Activated T-cell treated with anti-CD3 and anti-CD28 coated beads for 1 hour (primary cell): ENCODE results near the gene POLE4.

ENCODE experiments used
- DNase-seq: peaks from one replicate; pipeline ENCODE4 v3.0.0-alpha.2; 2020; ENCODE audit warnings: low read depth

POLE4 gene

DNA sequence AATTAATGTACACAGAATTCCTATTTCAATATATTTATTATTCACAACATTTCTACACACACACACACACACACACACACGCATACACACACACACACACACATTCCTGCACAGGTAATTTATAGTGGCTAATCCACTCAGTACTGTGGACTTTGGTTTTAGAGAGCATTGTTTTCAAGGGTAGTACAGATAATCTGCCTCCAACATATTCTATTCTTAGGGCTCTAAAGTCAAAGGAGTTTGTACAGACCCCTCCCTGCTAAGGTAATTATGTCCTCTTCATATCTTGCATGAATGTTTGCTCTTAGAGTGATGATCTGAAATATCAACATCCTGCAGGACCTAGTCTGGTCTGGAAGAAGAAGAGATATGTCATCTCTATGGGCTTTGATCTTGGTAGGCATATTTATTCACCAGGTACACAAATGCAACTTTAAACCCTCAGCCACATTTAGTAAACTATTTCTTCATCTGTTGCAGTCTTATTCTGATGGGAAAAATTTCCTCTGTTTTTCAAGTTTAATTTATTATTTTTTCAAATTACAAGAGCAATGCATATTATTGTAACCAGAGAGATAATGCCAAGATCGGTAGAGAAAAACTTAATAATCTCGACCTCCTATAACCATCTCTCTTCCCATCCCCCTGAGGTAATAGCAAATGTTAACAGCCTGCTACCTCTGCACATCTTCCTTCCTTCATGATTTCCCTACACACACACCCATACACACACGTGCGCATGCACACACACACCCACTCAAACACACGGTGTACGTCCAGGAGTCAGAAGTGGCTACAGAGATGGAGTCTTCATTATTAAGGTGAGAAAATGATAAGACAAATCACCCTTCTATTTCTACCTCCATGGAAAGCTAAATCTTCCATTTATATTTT lies 18.3 kb upstream of the POLE4 start:
- no peak for DNase-seq

DNA sequence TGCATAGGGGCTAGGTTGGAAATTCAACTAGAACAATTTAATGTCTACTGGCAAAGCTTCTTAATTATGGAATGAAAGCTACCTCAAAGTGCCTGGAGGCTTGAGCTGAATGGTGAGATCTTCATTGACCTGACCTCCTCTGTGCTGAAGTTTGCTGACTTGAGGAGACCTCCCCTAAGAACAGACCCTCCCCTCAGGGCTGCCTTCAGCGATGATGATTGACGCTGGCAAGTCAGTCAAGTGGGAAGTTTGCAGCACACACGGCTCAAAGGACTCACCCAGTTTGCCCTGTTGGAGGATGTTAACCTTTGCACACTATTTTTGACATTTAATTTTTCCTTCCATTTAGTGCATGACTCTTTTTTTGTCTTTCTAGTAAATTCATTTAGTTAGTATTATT lies 17.2 kb upstream of the POLE4 start:
- no peak for DNase-seq

DNA sequence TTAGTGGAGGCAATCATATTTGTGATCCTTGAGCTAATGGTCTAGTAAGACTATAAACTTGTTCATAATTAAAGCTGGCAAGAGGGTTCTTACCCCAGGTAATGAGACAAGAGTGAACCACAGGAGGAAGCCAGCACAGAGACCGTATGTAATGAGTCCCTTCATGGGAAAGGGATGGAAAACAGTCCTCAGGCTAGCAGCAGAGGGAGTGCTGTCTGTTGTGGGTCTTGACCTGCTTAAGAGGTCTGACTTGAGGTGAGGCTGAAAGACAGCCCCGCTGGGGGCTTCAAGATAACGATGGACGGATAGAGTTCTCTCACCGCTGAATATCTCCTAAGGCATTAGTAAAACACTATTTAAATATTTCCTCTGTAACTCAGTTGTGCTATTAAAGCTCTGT lies 16.2 kb upstream of the POLE4 start:
- DNase-seq, result no peak

DNA sequence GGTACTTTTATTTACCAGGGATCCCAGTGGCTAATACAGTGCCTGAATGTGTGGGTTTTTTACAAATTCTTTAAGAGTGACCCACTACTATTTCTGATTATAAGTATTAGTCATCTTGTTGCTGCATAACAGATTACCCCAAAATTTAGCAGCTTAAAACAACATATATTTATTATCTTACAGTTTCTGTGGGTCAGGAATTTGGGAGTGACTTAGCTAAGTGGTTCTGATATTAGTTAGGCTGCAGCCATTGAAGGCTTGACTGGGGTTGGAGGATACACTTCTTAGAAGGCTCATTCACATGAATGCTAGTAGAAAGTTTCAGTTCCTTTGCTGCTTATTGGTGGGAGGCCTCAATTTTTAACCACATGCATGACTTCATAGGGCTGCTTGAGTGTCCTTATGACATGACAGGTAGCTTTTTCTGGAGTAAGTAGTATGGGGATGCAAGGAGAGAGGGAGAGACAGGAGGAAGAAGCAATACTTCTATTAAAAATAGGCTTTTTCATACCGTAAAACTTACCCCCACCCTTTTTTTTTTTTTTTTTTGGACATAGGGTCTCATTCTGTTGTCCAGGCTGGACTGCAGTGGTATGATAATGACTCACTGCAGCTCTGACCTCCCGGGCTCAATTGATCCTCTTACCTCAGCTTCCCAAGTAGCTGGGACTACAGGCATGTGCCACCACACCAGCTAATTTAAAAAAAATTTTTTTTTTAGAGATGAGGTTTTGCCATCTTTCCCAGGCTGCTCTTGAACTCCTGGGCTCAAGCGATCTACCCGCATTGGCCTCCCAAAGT lies 13.3 kb upstream of the POLE4 start:
- DNase-seq, result no peak

DNA sequence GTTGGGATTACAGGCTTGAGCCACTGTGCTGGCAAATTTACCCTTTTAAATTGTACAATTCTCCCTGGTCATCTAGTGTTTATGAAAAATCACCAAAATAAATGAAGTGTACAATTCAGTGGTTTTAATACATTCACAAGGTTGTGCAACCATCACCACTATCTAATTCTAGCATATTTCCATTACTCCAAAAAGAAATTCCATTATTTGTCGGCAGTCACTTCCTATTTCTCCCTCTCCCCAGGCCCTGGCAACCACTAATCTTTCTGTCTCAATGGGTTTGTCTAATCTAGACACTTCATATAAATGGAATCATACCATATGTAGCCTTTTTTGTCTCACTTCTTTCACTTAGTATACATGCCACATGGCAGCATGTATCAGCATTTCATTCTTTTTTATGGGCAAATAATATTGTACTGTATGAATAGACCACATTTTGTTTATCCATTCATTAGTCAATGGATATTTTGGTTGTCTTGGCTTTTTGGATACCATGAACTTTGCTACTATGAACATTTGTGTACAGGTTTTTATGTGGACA lies 12.6 kb upstream of the POLE4 start:
- DNase-seq, result no peak

DNA sequence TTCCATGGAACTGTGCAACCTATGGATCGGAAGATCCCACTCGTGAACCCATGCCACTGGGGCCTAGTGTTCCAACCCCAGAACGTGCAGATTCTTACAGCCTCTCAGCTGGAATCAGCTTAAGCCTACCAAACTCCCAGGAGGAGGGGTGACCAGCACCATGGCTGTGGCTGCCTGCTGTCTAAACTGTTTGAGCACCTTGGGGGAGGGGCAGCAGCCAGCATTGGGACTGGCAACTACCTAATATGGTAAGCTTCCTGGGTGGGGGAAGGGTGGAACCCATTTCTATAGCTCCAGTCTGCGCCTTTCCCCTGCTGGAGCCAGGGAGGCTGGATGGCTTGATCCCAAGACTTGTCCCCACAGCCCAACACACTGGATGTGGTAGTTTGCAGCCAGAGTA lies 10.7 kb upstream of the POLE4 start:
- no peak for DNase-seq

DNA sequence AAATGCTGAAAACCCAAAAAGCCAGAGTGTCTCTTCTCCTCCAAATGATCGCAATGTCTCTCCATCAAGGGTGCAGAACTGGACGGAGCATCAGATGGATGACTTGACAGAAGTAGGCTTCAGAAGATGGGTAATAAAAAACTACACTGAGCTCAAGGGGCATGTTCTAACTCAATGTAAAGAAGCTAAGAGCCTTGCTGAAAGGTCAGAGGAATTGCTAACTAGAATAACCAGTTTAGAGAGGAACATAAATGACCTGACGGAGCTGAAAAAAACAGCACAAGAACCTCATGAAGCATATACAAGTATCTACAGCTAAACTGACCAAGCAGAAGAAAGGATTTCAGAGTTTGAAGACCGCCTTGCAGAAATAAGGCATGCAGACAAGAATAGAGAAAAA lies 9.7 kb upstream of the POLE4 start:
- no peak for DNase-seq

DNA sequence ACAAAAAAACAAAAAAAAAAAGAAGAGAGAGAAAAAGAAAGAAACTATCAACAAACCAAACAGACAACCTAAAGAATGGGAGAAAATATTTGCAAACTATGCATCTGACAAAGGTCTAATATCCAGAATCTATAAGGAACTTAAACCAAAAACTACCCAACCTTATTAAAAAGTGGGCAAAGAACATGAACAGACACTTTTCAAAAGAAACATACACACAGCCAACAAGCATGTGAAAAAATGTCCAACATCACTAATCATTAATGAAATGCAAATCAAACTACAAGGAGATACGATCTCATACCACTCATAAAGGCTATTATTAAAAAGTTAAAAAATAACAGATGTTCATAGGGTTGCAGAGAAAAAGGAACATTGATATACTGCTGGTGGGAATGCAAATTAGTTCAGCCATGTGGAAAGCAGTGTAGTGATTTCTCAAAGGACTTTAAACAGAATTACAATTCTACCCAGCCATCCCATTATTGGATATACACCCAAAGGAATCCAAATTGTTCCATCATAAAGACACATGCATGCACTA lies 7.2 kb upstream of the POLE4 start:
- DNase-seq, result no peak

DNA sequence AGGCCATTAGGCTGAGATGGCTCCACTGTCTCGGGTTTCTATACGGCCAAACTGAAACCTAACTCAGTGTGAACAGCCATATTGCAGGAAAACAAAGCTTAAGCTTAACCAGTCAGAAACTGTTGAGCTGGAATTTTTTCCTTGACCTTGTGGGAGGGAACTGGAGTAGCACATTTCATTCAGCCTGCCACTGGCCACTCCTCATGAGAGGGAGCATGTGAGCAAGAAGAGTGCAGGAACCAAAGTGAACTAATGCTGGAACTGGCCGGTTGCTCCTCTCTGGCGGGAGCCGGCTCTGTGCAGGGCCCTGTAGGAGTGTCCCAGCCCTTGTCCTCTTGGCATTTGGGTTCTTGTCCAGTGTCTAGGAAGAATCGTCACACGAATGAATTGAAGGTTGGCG lies 5.9 kb upstream of the POLE4 start:
- no peak for DNase-seq

DNA sequence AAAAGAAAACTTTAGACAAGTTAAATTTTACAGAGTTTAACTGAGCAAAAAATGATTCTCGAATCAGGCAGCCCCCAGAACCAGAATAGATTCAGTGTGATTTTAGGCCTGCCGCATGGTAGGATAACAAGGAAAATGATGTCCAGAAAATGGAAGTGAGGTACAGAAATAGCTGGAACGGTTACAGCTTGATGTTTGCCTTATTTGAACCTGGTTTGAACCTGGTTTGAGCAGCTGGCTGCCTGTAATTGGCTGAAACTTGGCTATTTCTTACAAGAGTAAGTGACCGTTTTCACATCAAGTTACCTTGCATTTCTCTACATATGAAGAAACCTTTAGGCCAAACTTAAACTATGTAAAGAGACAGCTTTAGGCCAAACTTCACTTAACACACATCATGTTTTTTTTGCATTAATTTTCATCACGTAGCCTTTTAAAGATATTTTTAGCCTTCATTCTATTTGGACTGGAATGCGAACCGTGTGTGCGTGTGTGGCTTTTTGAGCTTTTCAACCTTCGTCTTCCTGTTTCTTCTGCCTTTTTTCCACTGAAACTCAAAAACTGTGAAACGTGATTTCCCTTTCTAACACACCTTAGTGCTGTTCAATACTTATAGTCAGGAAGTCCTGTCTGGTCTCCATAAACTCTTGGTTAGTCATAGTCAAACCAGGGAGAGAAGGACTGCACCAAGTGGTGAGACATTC lies 4.5 kb upstream of the POLE4 start:
- DNase-seq, result no peak

DNA sequence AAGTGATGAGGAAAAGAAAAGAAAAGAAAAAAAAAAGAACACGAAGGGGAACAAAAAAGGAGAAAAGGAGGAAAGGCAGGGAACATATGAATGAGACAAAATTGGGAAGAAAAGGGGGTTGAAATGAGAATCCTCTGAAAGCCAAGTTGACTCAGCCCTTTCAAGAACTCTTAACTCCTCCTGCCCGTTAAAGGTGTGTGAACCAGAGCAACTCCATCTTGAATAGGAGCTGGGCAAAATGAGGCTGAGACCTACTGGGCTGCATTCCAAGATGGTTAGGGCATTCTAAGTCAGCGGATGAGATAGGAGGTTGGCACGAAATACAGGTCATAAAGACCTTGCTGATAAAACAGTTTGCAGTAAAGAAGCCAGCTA lies 4.0 kb upstream of the POLE4 start:
- no peak for DNase-seq

DNA sequence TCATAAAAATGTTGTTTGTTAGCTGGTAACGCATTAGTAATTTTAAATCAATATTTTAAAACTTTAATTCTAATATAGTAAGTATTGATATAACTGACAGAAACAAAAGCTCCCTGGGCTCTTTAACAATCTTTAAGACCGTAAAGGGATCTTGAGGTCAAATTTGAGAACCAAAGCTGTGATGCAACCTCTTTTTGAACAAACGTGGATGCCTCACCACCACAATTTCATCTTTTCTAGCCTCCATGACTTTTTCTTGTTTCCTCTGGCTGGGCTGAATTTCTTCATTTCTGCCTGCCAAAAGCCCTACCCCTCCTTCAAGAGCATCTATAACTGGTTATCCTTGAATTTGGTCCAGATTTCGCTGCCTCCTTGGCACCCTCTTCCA lies 563 bp upstream of the POLE4 start:
- no peak for DNase-seq

DNA sequence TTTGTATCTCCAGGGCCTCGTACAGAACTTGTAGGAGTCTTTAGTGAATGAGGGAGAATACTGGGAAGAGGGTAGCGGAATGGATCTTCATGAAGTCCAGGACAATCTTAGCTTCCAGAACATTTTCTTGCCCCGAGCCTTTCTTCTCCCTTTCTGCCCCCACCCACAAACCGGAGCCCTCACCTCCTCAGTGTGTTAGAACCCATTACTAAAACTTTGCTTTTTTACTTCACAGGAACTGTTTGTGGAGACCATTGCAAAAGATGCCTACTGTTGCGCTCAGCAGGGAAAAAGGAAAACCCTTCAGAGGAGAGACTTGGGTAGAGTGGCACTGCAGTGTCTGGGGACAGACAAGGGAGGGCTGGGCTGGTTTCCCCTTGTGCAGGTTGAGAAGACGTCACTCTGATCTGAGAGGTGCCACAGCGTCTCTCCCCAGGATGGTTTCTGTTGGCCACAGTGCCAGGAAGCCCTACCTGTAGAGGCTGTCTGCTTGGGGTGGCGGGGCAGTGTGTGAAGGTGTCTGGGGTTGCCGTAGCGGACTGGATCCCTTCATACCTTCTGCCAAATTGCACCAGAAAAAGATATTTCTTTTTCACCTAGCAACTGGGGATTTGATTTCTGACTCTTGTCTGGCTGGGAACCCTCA lies 786 bp downstream of the POLE4 start:
- DNase-seq, result no peak

DNA sequence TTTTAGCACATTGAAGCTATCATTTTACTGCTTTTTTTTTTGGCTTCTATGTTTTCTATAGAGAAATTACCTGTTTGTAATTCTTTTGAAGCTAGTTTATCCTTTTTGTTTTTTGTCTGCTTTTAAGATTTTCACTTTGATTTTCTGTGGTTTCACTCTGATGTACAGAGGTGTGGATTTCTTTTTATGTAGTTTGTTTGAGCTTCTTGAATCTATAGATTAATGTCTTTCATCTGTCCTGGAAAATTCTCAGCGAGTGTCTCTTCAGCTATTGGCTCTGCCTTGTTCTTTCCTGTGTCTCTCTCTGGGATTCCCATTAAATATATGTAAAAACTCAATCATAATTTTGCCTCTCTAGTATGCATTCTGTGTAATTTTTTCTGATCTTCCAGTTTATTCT lies 8.4 kb downstream of the POLE4 start:
- no peak for DNase-seq

DNA sequence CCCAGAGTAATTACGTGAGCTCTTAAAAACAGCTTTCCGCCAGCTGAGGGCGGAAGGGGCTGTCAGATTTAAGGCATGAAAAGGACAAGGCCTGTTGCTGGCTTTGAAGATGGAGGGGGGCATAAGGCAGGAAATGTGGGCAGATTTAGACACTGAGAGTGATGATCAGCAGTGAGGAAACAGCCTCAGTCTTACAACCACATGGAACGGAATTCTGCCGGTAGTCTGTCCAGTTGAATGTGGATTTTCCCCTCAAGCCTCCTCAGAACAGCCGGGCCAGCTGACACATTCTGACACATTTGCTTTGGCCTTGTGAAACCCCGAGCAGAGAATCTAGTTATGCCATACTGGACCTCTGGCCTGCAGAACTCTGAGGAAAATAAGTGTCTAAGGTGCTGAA lies 16.6 kb downstream of the POLE4 start:
- no peak for DNase-seq

DNA sequence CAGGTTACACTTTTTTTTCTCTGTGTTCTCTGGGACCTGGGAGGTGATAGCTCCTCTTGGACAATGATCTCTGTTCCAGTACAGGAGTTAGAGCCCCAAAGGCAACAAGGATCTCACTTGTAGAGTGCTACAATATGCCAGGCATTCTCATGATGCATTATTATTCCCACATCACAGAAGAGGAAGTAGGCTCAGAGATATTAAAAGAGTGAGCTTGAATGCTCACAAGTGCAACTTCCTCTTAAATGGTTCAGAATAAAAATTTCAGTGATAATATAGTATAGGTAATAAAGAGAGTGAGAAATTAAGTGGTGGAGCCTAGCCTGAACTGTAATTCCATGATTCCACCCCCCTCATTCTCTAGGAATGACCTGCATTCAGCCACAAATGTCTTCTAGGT lies 21.4 kb downstream of the POLE4 start:
- no peak for DNase-seq

DNA sequence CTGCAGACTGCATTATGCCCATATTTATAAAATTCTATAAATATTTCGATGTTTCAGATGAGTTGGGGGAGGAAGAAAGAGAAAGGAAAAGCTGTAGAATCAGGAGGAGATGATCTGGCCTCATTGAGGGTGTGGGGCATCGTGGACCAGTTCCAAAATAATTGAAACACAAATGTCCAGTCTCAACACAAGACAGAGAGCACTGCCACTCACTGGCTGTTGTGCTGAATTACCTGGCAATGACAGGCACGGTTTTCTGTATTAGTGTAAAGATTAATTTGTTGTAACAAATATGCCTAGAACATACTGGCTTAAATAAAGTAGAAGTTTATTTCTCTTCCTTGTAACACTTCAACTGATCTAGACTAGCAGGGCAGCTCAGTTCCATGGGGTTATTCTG lies 24.1 kb downstream of the POLE4 start:
- no peak for DNase-seq

DNA sequence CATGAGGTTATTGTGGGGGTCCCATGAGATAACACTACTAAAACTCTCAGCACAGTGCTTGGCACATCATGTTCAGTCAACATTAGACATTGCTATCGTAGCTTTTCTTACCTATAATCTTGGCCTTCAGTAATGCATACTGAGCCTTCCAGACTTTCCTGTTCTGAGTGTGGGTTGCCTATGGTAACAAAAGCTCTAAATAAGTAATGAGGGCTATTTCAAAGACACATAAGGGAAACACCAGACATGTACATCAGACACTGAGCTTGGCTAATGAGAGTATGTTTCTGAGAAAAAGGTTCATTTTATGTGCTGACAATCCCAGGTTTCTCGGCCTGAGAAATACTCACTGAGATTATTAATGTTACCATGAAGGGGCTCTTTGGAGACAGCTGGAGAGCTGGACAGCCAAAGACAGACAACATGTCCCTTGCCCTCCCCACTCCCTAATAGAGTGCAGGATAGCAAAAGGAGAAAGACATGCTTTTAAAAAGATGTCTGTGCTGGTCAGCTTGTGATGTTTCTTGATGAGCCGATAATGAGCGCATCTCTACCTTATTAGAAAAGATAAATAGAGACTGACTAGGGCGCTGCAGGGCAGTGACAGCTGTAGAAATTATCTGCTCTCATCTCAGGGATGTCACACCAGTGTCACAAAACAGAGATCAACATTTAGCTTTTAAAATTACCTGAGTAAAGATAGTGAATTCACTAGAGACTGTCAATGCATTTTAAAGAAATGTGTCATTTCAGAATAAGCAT lies 25.4 kb downstream of the POLE4 start:
- no peak for DNase-seq

DNA sequence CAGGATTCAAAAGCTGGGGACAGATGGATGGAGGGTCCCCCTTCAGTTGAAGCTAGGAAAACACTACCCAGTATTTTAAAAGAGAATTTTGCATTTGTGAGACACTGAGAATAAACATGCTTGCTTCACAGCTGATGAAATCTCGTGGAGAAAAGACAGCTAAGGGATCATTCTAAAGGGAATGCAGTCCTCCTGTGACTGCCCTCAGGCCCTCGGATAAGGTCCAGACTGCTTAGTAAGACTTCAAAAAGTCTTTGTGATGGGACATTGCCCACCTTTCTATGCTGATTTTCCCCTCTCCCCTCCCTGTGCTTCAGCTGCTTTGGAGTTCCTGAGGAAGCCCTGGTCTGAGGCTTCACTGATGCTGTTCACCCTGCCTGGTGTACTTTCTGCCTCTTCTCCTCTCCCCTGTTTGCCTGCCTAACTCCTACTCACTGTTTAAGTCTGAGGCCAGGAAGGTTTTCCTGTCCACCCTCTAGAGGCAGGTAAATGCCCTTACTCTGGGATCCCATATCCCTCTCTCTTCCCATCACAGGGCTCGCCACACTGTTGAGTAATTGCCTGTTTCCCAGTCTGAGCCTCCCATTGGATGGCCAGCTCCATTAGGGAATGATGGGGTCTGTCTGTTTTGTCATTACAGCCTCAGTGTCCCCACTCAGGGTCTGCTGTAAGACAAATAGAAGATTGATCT lies 26.6 kb downstream of the POLE4 start:
- DNase-seq, result no peak

DNA sequence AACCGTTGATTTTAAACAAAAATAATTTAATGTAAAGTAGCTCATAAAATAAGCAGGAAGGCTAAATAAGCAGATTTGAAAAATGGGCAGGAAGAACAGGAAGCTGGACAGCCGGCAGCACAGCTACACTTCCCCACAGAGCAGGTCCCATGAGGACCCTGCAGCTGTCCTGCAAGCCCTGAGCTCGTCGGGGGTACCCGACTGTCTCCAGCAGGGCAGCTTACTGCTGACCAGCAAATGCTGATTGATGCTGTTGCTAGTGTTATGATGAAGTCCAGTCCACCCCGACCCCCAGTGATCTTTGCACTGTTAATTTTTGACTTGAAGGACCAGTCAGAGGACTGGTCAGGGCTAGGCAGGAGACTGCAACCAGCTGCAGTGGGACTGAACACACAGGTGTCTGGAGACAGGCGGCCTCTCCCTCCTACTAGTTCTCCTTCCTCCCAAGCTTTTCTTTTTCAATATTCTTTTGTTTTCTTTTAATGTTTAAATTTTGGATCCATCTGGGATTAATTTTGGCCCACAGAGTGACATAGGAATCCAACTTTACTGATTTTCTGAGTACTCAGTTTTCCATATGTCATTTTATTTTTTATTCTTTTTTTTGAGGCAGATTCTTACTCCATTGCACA lies 27.7 kb downstream of the POLE4 start:
- DNase-seq, result no peak
